Lower leg skin (tissue), 3 donors: ENCODE results near the gene ASPG.

Experiments used
- CTCF ChIP-seq, 3 donors: fragments of 450-650 bp; IDR thresholded peaks; one replicate each; pipeline ENCODE4 v1.5.1; 2016; ENCODE audit warnings: antibody characterized with exemption in 3 of 3, mild to moderate bottlenecking in 3 of 3, moderate library complexity in 2 of 3
- POLR2A ChIP-seq, 2 donors: fragments of 450-650 bp; IDR thresholded peaks; one replicate each; pipeline ENCODE4 v1.6.1; 2016 to 2017; ENCODE audit warnings: antibody characterized with exemption in 2 of 2, mild to moderate bottlenecking in 1 of 2, moderate library complexity in 1 of 2

GRCh38 chr14:104136472-104137296 is 51.2 kb downstream of the ASPG start:
- TF ChIP-seq CTCF (IDR thresholded peaks at IDR 0.05) (no peak), POLR2A (IDR thresholded peaks at IDR 0.05) (no peak)
